GM10266 (cell line): ENCODE results near the gene STYXL2.

Experiments
- DNase-seq: peaks from one replicate; pipeline ENCODE4 v3.0.0; 2012; ENCODE audit errors: extremely low spot score
- CTCF ChIP-seq: IDR thresholded peaks from 2 replicates; pipeline ENCODE4 v1.5.1; 2012; ENCODE audit warnings: mild to moderate bottlenecking, low read depth; ENCODE audit not compliant: control insufficient read depth, insufficient read depth; ENCODE audit errors: missing control alignments

Gene STYXL2

GRCh38 chr1:167065471-167065870 is 28.4 kb upstream of the STYXL2 start:
- TF ChIP-seq CTCF = no peak
- DNase-seq = no peak

- TF ChIP-seq CTCF = peak; percentile 92
- peak; percentile 77 for DNase-seq
These were observed 27.3 kb upstream of the STYXL2 start for GRCh38 chr1:167066333-167067122.

GRCh38 chr1:167067904-167068303 is 26.0 kb upstream of the STYXL2 start:
- DNase-seq = no peak
- TF ChIP-seq CTCF = no peak

GRCh38 chr1:167068761-167069160 is 25.1 kb upstream of the STYXL2 start:
- no peak for TF ChIP-seq CTCF

GRCh38 chr1:167071286-167071685 is 22.6 kb upstream of the STYXL2 start:
- DNase-seq = no peak
- TF ChIP-seq CTCF = no peak

More at GRCh38 chr1:167068761-167069160, 25.1 kb upstream of the STYXL2 start:
- no peak for DNase-seq

- no peak for DNase-seq
- TF ChIP-seq CTCF = no peak
These were observed 17.7 kb upstream of the STYXL2 start for GRCh38 chr1:167076136-167076710.

GRCh38 chr1:167077128-167077867 is 16.6 kb upstream of the STYXL2 start:
- no peak for DNase-seq
- no peak for TF ChIP-seq CTCF
